MM.1S (cell line): ENCODE results near the gene TMEM239.

Experiments
- DNase-seq: peaks from one replicate; pipeline ENCODE4 v3.0.0-alpha.2; 2015
- H2AFZ ChIP-seq: fragments of 300-600 bp; sonication (generic); 2 replicates; pipeline ENCODE4 v1.6.0; 2016; ENCODE audit warnings: antibody characterized with exemption, low read length
- H3F3A ChIP-seq: fragments of 300-600 bp; sonication (generic); 2 replicates; pipeline ENCODE4 v1.6.1; 2016; ENCODE audit warnings: mild to moderate bottlenecking, antibody characterized with exemption, low read length, moderate library complexity, mixed read lengths; ENCODE audit not compliant: insufficient read depth
- H3K27ac ChIP-seq: fragments of 300-600 bp; sonication (generic); 2 replicates; pipeline ENCODE4 v1.5.1; 2016; ENCODE audit warnings: mild to moderate bottlenecking, low read length
- H3K27me3 ChIP-seq: fragments of 300-600 bp; sonication (generic); replicated peaks from 2 replicates; pipeline ENCODE4 v1.6.0; 2016; ENCODE audit warnings: low read length; ENCODE audit not compliant: insufficient read depth
- H3K36me3 ChIP-seq: fragments of 300-600 bp; sonication (generic); replicated peaks from 2 replicates; pipeline ENCODE4 v1.6.1; 2016; ENCODE audit warnings: mild to moderate bottlenecking, low read length, mixed read lengths; ENCODE audit not compliant: insufficient read depth
- H3K4me1 ChIP-seq: fragments of 300-600 bp; sonication (generic); 2 replicates; pipeline ENCODE4 v1.6.1; 2016; ENCODE audit warnings: low read length, mixed read lengths
- H3K4me2 ChIP-seq: fragments of 300-600 bp; sonication (generic); 2 replicates; pipeline ENCODE4 v1.6.0; 2016; ENCODE audit warnings: low read depth, low read length
- H3K4me3 ChIP-seq: fragments of 300-600 bp; sonication (generic); 2 replicates; pipeline ENCODE4 v1.5.1; 2016; ENCODE audit warnings: low read length, mixed read lengths
- H3K79me2 ChIP-seq: fragments of 300-600 bp; sonication (generic); 2 replicates; pipeline ENCODE4 v1.6.1; 2016; ENCODE audit warnings: mixed run types, low read length, mixed read lengths
- H3K9ac ChIP-seq: fragments of 300-600 bp; sonication (generic); 2 replicates; pipeline ENCODE4 v1.6.1; 2016; ENCODE audit warnings: low read length, mixed read lengths
- H3K9me2 ChIP-seq: fragments of 300-600 bp; sonication (generic); replicated peaks from 2 replicates; pipeline ENCODE4 v1.6.1; 2016; ENCODE audit warnings: mild to moderate bottlenecking, low read length, mixed read lengths; ENCODE audit not compliant: insufficient read depth
- H3K9me3 ChIP-seq: fragments of 300-600 bp; sonication (generic); replicated peaks from 2 replicates; pipeline ENCODE4 v1.6.1; 2016; ENCODE audit warnings: mild to moderate bottlenecking, low read length, mixed read lengths; ENCODE audit not compliant: insufficient read depth
- H4K20me1 ChIP-seq: fragments of 300-600 bp; sonication (generic); 2 replicates; pipeline ENCODE4 v1.6.1; 2016; ENCODE audit warnings: mild to moderate bottlenecking, low read length, moderate library complexity, mixed read lengths; ENCODE audit not compliant: insufficient read depth
- CTCF ChIP-seq: fragments of 300-600 bp; sonication (generic); IDR thresholded peaks from 2 replicates; pipeline ENCODE4 v1.5.1; 2016; ENCODE audit warnings: antibody characterized with exemption, low read length, mixed read lengths
- EZH2 ChIP-seq: fragments of 300-600 bp; sonication (generic); optimal IDR thresholded peaks from 2 replicates; pipeline ENCODE3; 2017; ENCODE audit warnings: low read depth, mild to moderate bottlenecking, antibody characterized with exemption, low read length, mixed read lengths
- EZH2phosphoT487 ChIP-seq: fragments of 300-600 bp; sonication (generic); IDR thresholded peaks from 2 replicates; pipeline ENCODE4 v1.6.1; 2018; ENCODE audit warnings: antibody characterized with exemption, low read length

Gene TMEM239

GRCh38 chr20:2771631-2772080, 44.5 kb upstream of the TMEM239 start:
- Histone ChIP-seq H4K20me1 (no peaks in the 10 kb centered on the region), H3K4me1 (no peaks in the 10 kb centered on the region), H3K9ac (no peak overlapping the region), H2AFZ (no peak overlapping the region), H3K27ac (no peak overlapping the region), H3K9me2 (no peaks in the 10 kb centered on the region), H3K4me3 (no peak overlapping the region), H3K79me2 (no peaks in the 10 kb centered on the region), H3K9me3 (no peaks in the 10 kb centered on the region), H3K36me3 (no peaks in the 10 kb centered on the region), H3K4me2 (no peak overlapping the region), H3F3A (no peaks in the 10 kb centered on the region), H3K27me3 (no peaks in the 10 kb centered on the region)
- DNase-seq, result no peak
- no peak for TF ChIP-seq CTCF
- TF ChIP-seq EZH2phosphoT487, result no peak
- no peak for TF ChIP-seq EZH2

- no peak overlapping the region for H2AFZ ChIP-seq
- no peaks in the 10 kb centered on the region for H3K36me3 ChIP-seq
- H3K4me2 ChIP-seq, result no peak overlapping the region
- no peaks in the 10 kb centered on the region for H4K20me1 ChIP-seq
- no peaks in the 10 kb centered on the region for H3K27me3 ChIP-seq
- H3K9ac ChIP-seq, result no peak overlapping the region
- H3K4me3 ChIP-seq, result no peak overlapping the region
- no peaks in the 10 kb centered on the region for H3F3A ChIP-seq
- H3K4me1 ChIP-seq, result no peaks in the 10 kb centered on the region
- TF ChIP-seq EZH2 (no peak), EZH2phosphoT487 (no peak), CTCF (no peak)
- DNase-seq, result no peak
- H3K9me3 ChIP-seq, result no peaks in the 10 kb centered on the region
- no peaks in the 10 kb centered on the region for H3K9me2 ChIP-seq
- H3K79me2 ChIP-seq, result no peaks in the 10 kb centered on the region
- H3K27ac ChIP-seq, result no peak overlapping the region
Observed at GRCh38 chr20:2773812-2774211, 42.4 kb upstream of the TMEM239 start.

- Histone ChIP-seq H3K4me1 (no peaks in the 10 kb centered on the region), H2AFZ (no peak overlapping the region), H3K9me3 (no peaks in the 10 kb centered on the region), H3K27ac (no peak overlapping the region), H4K20me1 (no peaks in the 10 kb centered on the region), H3K27me3 (no peaks in the 10 kb centered on the region), H3K79me2 (no peaks in the 10 kb centered on the region), H3K36me3 (no peaks in the 10 kb centered on the region), H3K4me3 (no peak overlapping the region), H3K9ac (no peak overlapping the region), H3F3A (no peaks in the 10 kb centered on the region), H3K9me2 (no peaks in the 10 kb centered on the region), H3K4me2 (no peak overlapping the region)
- DNase-seq, result no peak
- TF ChIP-seq EZH2, result no peak
- no peak for TF ChIP-seq CTCF
- TF ChIP-seq EZH2phosphoT487, result no peak
Observed at GRCh38 chr20:2775139-2775538, 41.0 kb upstream of the TMEM239 start.
